GM12872 (cell line): ENCODE measurements around the gene TUBB2A.

Source experiments
- TF ChIP-seq, protein P1 (sequence below): IDR thresholded peaks from 3 replicates; pipeline ENCODE4 v1.5.1; 2011; ENCODE audit warnings: low read depth, mild to moderate bottlenecking, low read length, moderate library complexity; ENCODE audit not compliant: insufficient read depth

TUBB2A gene

DNA sequence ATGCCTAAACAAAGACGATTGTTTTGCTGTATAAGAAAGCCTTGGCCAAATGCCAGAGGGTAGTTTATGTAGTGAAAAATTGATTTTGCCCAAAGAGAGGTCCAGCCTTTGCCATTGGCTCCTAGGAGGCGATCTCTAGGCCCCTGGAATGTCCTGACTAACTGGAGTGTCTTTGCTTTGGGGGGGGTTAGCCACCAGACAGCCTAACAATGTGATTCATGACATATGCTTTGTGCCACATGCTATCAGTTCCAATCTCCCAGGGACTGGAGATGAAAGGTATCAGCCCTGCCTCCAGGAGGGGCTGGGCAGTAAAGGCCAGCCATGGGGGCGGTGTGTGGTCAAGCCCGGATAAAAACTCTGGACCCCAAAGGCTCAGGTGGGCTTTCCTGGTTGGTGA lies 32.7 kb upstream of the TUBB2A start:
- TF ChIP-seq, protein P1, sequence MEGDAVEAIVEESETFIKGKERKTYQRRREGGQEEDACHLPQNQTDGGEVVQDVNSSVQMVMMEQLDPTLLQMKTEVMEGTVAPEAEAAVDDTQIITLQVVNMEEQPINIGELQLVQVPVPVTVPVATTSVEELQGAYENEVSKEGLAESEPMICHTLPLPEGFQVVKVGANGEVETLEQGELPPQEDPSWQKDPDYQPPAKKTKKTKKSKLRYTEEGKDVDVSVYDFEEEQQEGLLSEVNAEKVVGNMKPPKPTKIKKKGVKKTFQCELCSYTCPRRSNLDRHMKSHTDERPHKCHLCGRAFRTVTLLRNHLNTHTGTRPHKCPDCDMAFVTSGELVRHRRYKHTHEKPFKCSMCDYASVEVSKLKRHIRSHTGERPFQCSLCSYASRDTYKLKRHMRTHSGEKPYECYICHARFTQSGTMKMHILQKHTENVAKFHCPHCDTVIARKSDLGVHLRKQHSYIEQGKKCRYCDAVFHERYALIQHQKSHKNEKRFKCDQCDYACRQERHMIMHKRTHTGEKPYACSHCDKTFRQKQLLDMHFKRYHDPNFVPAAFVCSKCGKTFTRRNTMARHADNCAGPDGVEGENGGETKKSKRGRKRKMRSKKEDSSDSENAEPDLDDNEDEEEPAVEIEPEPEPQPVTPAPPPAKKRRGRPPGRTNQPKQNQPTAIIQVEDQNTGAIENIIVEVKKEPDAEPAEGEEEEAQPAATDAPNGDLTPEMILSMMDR: no peak

DNA sequence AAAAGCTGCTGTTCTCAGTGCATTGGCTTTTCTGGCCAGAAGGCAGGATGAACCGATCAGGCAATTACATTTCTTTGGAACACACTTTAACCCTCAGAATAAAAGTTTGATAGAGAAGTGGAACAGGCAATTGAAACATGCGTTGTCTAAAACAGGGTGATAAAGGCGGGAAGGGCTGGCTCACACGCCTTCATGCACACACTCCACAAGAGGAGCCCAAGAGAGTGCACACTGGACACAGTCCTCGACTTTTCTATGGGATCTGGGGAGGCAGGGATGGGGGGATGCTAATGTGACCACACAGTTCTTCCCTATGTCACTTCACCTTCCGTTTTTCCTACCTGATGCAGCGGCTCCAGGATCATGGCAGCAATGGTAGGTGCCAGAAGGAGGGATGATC lies 30.9 kb upstream of the TUBB2A start:
- TF ChIP-seq, protein P1: no peak

DNA sequence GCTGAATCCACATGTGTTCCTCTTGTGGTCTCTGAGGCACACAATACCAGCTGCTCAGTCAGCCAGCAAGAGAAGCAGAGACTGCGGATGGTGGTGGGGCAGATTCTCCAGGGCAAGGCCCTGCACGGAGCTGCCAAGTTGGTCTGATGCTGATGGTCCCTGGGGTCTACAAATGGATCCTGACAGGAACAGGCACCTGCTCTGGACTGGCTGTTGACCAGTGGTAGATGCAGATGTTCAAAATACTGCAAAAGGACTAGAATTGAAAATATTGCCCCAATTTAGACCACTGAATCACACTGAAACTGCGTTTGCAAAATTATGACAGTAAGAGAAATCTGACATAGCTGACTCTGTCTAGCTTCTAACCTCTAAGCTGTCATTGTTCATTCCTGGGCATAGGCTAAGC lies 29.6 kb upstream of the TUBB2A start:
- TF ChIP-seq, protein P1: no peak

DNA sequence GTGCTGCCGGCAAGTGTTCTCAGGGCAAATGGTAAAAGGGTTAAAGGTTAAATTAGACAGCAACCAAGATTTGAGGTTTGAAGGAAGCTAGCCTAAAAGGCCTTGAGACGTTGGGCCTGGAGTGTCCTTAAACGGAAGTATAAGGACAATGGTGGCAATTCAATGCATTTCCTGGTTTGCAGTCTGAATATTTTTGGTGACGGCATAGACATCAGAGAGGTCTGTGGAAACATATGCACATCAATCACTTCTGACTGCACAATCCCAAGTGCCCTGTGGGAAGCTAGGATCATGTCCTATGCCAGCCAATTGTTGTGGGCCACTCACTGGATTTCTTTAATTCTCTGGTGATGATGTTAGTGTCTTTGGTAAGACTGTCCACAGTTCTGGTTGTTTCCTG lies 25.7 kb upstream of the TUBB2A start:
- TF ChIP-seq, protein P1: no peak

DNA sequence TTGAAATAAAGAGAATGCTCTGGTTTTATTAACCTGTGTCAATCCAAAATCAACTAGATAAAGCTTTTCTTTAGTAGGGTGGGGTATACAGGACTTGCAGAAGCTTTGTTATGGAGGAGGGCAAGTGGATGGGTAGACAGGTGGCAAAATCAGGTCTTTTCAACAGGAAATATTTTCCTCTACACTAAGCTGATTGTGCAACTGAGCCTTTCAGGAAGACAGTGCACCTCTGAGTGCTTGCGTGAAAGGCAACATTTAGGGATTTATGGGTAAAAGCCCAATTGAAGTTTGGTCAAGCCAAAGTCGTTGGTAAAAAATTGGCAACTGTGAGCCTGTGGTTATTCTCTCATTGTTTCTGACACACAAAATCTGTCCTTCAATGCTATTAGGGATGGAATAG lies 23.8 kb upstream of the TUBB2A start:
- TF ChIP-seq, protein P1: no peak

DNA sequence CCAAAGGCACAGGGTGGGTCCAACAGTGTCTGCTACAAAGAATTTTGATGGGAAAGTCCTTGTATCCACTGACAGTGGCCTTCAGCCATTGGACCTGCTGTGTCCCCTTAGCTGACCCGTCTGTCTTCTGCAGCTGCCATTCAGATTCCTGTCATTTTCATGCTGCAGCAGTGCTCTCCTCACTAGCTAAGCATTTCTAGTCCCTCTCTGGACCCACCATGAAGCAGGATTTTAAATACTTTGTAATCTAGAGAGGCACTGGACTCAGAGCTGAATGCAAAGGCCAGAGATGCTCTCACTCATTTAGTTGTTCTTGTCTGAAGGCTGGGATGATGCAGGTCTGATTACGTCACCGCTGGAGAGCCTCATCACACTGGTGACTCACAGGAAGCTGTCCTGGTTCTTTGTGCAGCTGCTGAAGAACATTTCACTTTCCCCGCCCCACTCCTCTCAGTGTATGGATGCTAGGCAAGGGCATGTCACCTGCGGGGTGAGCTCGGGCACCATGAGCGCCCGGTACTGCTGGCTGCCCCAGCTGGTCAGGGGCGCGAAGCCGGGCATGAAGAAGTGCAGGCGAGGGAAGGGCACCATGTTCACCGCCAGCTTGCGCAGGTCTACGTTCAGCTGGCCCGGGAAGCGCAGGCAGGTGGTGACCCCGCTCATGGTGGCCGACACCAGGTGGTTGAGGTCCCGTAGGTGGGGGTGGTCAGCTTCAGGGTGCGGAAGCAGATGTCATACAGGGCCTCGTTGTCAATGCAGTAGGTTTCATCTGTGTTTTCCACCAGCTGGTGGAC lies 19.4 kb upstream of the TUBB2A start:
- TF ChIP-seq, protein P1: no peak

DNA sequence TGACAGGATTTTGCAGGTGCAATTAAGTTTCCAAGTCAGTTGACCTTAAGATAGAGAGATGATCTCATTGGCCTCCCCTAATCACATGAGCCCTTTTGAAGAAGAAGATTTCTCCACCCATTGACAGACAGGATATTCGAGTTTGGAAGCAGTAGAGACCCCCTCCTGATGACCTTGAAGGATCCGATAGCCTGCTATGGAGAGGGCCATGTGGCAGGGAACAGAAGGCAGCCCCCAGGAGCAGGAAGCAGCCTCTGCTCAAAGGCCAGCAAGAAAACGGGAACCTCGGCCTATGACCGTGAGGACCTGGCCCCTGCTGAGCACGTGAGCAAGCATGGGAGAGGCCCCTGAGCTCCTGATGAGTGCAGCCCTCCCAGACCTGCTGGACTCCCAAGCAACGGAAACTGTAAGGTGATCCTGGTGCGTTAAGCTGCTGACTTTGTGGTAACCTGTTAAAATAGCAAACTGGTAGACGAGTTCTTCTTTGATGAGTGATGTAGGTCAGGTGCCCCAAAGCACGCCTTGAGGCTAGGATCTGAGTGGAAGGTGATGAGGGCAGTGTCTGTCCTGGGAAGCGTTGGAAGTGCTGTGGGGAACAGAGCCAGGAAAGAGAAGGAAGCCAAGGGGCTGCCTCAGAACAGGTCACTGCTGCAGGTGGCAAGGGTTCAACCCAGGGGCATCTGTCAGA lies 18.5 kb upstream of the TUBB2A start:
- TF ChIP-seq, protein P1: no peak
